ENCODE measurements around the gene ZWILCH. TPM values are rescaled to one million over a fixed set of nuclear protein-coding genes. Genes with fewer than 3 reads are reported as not detected.

The ZWILCH gene
- total RNA-seq, 1 experiment from 2014 or later = 50.2 TPM

- TF ChIP-seq USF2 (CRISPR knock-in tag; IDR thresholded peaks at IDR 0.05) (no peak), ATF2 (CRISPR knock-in tag; IDR thresholded peaks at IDR 0.05; ENCODE audit: borderline replicate concordance, low read depth) (no peak), PRRX2 (CRISPR knock-in tag; IDR thresholded peaks at IDR 0.05) (no peak), AFF4 (CRISPR knock-in tag; IDR thresholded peaks at IDR 0.05; ENCODE audit: borderline replicate concordance) (no peak), ZNF219 (CRISPR knock-in tag; IDR thresholded peaks at IDR 0.05; ENCODE audit: borderline replicate concordance) (no peak), NFATC4 (CRISPR knock-in tag; IDR thresholded peaks at IDR 0.05) (no peak), ZNF317 (CRISPR knock-in tag; IDR thresholded peaks at IDR 0.05; ENCODE audit: borderline replicate concordance, low read depth) (no peak)
Measured at GRCh38 chr15:66491846-66492245, 13.3 kb upstream of the ZWILCH start (continued).

GRCh38 chr15:66494262-66494661 lies 10.9 kb upstream of the ZWILCH start:
- DNase-seq (ENCODE audit: low spot score) (no peak), ATAC-seq (no peak)
- peak overlapping the region; percentile 59 for H3K27ac Mint-ChIP-seq
- H3K9me3 Mint-ChIP-seq = no peaks in the 10 kb centered on the region
- peaks cover 60% of the 10 kb centered on the region for H3K36me3 Mint-ChIP-seq
- ChIA-PET CTCF (no interaction called here), POLR2A (no interaction called here)
- TF ChIP-seq USF2 (CRISPR knock-in tag; IDR thresholded peaks at IDR 0.05) = peak; percentile 41
- no peak for TF ChIP-seq FOXP1 (CRISPR knock-in tag; IDR thresholded peaks at IDR 0.05; ENCODE audit: borderline replicate concordance)
- TF ChIP-seq TCF7 (CRISPR knock-in tag; IDR thresholded peaks at IDR 0.05; ENCODE audit: low read depth) = no peak
- no peak for TF ChIP-seq GABPB1 (CRISPR knock-in tag; IDR thresholded peaks at IDR 0.05)
- no peak for TF ChIP-seq ZNF512 (CRISPR knock-in tag; IDR thresholded peaks at IDR 0.05; ENCODE audit: borderline replicate concordance)
- no peak overlapping the region for H3K4me3 Mint-ChIP-seq
- peaks cover 12% of the 10 kb centered on the region for H3K4me1 Mint-ChIP-seq
- no peaks in the 10 kb centered on the region for H3K27me3 Mint-ChIP-seq (ENCODE audit: low read depth)

- Mint-ChIP-seq H3K4me1 (peaks cover 15% of the 10 kb centered on the region), H3K4me3 (peak overlapping the region; percentile 90), H3K27me3 (ENCODE audit: low read depth) (no peaks in the 10 kb centered on the region), H3K36me3 (peaks cover 65% of the 10 kb centered on the region), H3K9me3 (no peaks in the 10 kb centered on the region), H3K27ac (peak overlapping the region; percentile 99)
- ChIA-PET CTCF (interaction anchor here (0.7 to 4.2 kb wide), 19 partner anchors 7 to 355 kb away, joined by 3 to 50 read pairs (median 4); partner anchors contain the start of genes DIS3L, LCTL, MAP2K1 and ZWILCH), POLR2A (interaction anchor here (1.3 to 2.6 kb wide), 3 partner anchors 12 to 111 kb away, joined by 3 to 7 read pairs (median 7); partner anchors contain the start of gene MAP2K1)
- TF ChIP-seq NFATC4 (CRISPR knock-in tag; IDR thresholded peaks at IDR 0.05) = no peak
- 0 out of 2 replicates have a peak, but pooled peaks have one; percentile 21 for TF ChIP-seq JUN (CRISPR knock-in tag; IDR thresholded peaks at IDR 0.05)
- DNase-seq (ENCODE audit: low spot score) (no peak), ATAC-seq (peak; percentile 34)
Measured at GRCh38 chr15:66496951-66497501, 8.1 kb upstream of the ZWILCH start.

All from WTC11 (cell line).